RPMI8226 (cell line): ENCODE data around the gene LIPK.
"Not testable (repeated sequence)": the region's sequence is repeated elsewhere in the genome, so short reads cannot be mapped to it uniquely, and the experiment has no call there.

Experiments used
- DNase-seq: peaks from one replicate; pipeline ENCODE4 v3.0.0-alpha.2; 2015

The LIPK gene

GRCh38 chr10:88705958-88706357, at the start of gene LIPK:
TSS of gene LIPK (plus strand) at chr10:88706249. CDS start at chr10:88724544, 18,295 bp downstream.
- no peak for DNase-seq

GRCh38 chr10:88657901-88658300, 48.1 kb upstream of the LIPK start:
- no peak for DNase-seq

GRCh38 chr10:88659725-88660597, 46.1 kb upstream of the LIPK start:
- DNase-seq, result no peak

- DNase-seq, result no peak
Observed at GRCh38 chr10:88660598-88660884, 45.5 kb upstream of the LIPK start.

GRCh38 chr10:88661018-88661417, 45.0 kb upstream of the LIPK start:
- no peak for DNase-seq

GRCh38 chr10:88661577-88661976, 44.5 kb upstream of the LIPK start:
- DNase-seq, result no peak

- DNase-seq, result not testable (repeated sequence)
Observed at GRCh38 chr10:88663153-88663552, 42.9 kb upstream of the LIPK start.

GRCh38 chr10:88664142-88664541, 41.9 kb upstream of the LIPK start, which contains the start of gene LIPF:
TSS of gene LIPF (plus strand) at chr10:88664442. CDS start at chr10:88667298, 2,856 bp downstream.
- DNase-seq, result no peak

- peak; percentile 50 for DNase-seq
Observed at GRCh38 chr10:88668465-88668864, 37.6 kb upstream of the LIPK start.

GRCh38 chr10:88670497-88670896, 35.6 kb upstream of the LIPK start:
- no peak for DNase-seq

- DNase-seq, result no peak
Observed at GRCh38 chr10:88672041-88672440, 34.0 kb upstream of the LIPK start.

- DNase-seq, result no peak
Observed at GRCh38 chr10:88676283-88677060, 29.6 kb upstream of the LIPK start.

GRCh38 chr10:88680958-88681357, 25.1 kb upstream of the LIPK start:
- DNase-seq, result no peak

GRCh38 chr10:88682491-88682890, 23.6 kb upstream of the LIPK start:
- DNase-seq, result no peak

GRCh38 chr10:88687853-88688467, 18.1 kb upstream of the LIPK start:
- DNase-seq, result no peak

- DNase-seq, result no peak
Observed at GRCh38 chr10:88689366-88689765, 16.7 kb upstream of the LIPK start.

- DNase-seq, result no peak
Observed at GRCh38 chr10:88693392-88694020, 12.5 kb upstream of the LIPK start.

GRCh38 chr10:88702848-88703597, 3.0 kb upstream of the LIPK start:
- no peak for DNase-seq

GRCh38 chr10:88707429-88708155, 1.5 kb downstream of the LIPK start:
- DNase-seq, result no peak

GRCh38 chr10:88709361-88709760, 3.3 kb downstream of the LIPK start:
- DNase-seq, result not testable (repeated sequence)

GRCh38 chr10:88715517-88715916, 9.5 kb downstream of the LIPK start:
- no peak for DNase-seq

- no peak for DNase-seq
Observed at GRCh38 chr10:88721392-88721791, 15.3 kb downstream of the LIPK start.
